GM12892 (cell line): ENCODE results near the gene CIB1.

Experiments
- DNase-seq: peaks from one replicate; pipeline ENCODE4 v3.0.0; 2011; ENCODE audit not compliant: insufficient read length
- FAIRE-seq: peaks from 2 replicates; lab custom pipeline; 2011; peaks lifted over from hg19 to GRCh38; lab: Jason Lieb, UNC
- POLR2A ChIP-seq: IDR thresholded peaks from 2 replicates; pipeline ENCODE4 v1.6.1; 2011; ENCODE audit warnings: low read depth, low read length, control low read depth
- POLR2AphosphoS5 ChIP-seq: IDR thresholded peaks from 2 replicates; pipeline ENCODE4 v1.6.1; 2011; ENCODE audit warnings: low read depth, low read length, control low read depth
- TAF1 ChIP-seq: IDR thresholded peaks from 2 replicates; pipeline ENCODE4 v1.6.1; 2011; ENCODE audit warnings: low read depth, mild to moderate bottlenecking, control low read depth, low read length, borderline replicate concordance

Gene CIB1

GRCh38 chr15:90234096-90234988 lies 601 bp upstream of the CIB1 start, which contains the start of gene GDPGP1:
Gene GDPGP1 (plus strand): TSS chr15:90234209. CDS start chr15:90240909, 6,700 bp downstream.
- FAIRE-seq = peak; percentile 94
- DNase-seq = no peak
- TF ChIP-seq POLR2A = peak; percentile 86
- TF ChIP-seq TAF1 = no peak; the same call in 1 of the 2 replicates
- TF ChIP-seq POLR2AphosphoS5 = peak; percentile 77

- FAIRE-seq = no peak
- no peak for TF ChIP-seq TAF1
- no peak for DNase-seq
These were observed 777 bp downstream of the CIB1 start for GRCh38 chr15:90232941-90233386.

DNA sequence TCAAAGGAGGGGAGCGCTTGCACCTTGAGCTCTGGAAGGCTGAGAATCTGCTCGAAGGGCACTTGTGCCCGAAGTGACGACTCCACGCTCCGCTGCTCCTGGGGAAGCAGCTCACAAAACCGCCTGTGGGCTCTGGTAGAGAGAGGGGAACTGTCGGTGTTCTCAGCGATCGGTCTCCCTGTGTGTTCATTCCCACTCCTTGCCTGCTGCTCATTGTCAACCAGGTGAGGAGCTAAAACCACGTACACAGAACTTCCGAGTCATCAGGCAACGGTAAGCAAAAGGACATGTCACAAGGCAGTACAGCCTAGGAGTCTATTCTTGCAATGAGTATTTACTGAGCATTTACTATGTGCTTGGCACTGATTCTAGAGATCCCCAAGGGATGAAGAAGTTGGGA lies 1.5 kb downstream of the CIB1 start:
- TF ChIP-seq POLR2A = no peak
- no peak for TF ChIP-seq TAF1
- TF ChIP-seq POLR2AphosphoS5 = no peak
- no peak for FAIRE-seq
- DNase-seq = no peak

GRCh38 chr15:90231028-90232017 lies 2.4 kb downstream of the CIB1 start:
- TF ChIP-seq TAF1 = peak; percentile 11; the same call in 1 of the 2 replicates
- peak; percentile 57; the same call in 1 of the 2 replicates for TF ChIP-seq POLR2A
- TF ChIP-seq POLR2AphosphoS5 = peak; percentile 39; the same call in 1 of the 2 replicates
- DNase-seq = peak; percentile 57
- no peak for FAIRE-seq

DNA sequence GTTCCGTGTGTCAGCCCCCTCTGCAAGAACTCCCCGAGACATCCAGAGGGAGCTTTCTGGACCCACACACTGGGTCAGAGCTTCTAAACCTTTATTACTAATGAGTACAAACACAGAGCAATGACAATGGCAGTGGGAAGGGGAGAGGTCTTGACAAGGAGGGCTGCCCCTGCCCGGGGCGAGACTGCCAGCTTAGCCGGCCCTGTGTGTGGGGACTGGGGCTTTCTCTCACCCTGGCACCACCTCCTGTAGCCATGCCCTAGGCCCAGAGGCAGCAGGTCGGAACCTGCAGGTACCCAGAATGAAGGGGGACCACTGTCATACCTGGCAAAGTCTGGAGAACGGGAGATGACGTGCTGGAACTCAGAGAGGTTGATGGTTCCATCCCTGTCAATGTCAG lies 3.1 kb downstream of the CIB1 start:
- FAIRE-seq (no peak), DNase-seq (no peak)
- no peak for TF ChIP-seq POLR2A
- no peak for TF ChIP-seq TAF1
- TF ChIP-seq POLR2AphosphoS5 = no peak

GRCh38 chr15:90230071-90230494 lies 3.7 kb downstream of the CIB1 start:
- TF ChIP-seq POLR2A (no peak), POLR2AphosphoS5 (no peak), TAF1 (no peak)
- DNase-seq (no peak), FAIRE-seq (no peak)

DNA sequence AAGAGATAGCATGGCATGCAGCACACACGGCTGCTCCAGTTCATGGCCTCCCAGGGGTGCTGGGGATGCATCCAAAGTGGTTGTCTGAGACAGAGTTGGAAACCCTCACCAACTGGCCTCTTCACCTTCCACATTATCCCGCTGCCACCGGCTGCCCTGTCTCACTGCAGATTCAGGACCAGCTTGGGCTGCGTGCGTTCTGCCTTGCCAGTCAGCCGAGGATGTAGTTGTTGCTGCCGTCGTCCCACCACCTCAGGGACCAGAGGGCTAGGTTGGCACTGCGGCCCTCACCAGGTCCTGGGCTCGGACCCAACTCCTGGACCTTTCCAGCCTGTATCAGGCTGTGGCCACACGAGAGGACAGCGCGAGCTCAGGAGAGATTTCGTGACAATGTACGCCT lies 4.8 kb downstream of the CIB1 start:
- no peak for DNase-seq
- TF ChIP-seq TAF1 (no peak), POLR2AphosphoS5 (peak; percentile 37; the same call in 1 of the 2 replicates), POLR2A (no peak; the same call in 1 of the 2 replicates)
- no peak for FAIRE-seq

DNA sequence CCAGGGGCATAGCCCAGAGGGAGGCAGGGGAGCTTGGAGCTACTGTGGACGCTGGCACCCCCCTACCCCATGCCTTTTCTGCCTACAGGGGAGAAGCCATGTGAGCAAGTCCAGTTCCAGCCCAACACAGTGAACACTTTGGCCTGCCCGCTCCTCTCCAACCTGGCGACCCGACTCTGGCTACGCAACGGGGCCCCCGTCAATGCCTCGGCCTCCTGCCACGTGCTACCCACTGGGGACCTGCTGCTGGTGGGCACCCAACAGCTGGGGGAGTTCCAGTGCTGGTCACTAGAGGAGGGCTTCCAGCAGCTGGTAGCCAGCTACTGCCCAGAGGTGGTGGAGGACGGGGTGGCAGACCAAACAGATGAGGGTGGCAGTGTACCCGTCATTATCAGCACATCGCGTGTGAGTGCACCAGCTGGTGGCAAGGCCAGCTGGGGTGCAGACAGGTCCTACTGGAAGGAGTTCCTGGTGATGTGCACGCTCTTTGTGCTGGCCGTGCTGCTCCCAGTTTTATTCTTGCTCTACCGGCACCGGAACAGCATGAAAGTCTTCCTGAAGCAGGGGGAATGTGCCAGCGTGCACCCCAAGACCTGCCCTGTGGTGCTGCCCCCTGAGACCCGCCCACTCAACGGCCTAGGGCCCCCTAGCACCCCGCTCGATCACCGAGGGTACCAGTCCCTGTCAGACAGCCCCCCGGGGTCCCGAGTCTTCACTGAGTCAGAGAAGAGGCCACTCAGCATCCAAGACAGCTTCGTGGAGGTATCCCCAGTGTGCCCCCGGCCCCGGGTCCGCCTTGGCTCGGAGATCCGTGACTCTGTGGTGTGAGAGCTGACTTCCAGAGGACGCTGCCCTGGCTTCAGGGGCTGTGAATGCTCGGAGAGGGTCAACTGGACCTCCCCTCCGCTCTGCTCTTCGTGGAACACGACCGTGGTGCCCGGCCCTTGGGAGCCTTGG lies 5.6 kb downstream of the CIB1 start:
- FAIRE-seq = no peak
- no peak for TF ChIP-seq TAF1
- TF ChIP-seq POLR2AphosphoS5 = no peak
- no peak for TF ChIP-seq POLR2A
- no peak for DNase-seq

DNA sequence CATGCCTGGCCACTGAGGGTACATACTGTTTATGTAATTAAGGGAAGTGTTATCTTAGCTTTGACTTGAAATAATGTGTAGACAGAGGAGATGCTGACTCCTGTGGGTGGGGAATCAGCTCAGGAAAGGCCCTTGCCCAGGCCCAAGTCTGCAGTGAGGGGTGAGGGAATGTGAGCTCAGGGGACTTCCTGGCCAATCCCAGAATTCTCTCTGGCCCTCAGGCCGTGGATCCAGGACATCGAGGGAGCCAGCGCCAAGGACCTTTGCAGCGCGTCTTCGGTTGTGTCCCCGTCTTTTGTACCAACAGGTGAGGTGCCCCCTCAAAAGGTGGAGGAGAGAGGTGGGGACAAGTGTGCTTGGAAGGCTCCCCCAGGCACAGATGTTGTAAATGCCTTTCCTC lies 6.4 kb downstream of the CIB1 start:
- FAIRE-seq = no peak

DNA sequence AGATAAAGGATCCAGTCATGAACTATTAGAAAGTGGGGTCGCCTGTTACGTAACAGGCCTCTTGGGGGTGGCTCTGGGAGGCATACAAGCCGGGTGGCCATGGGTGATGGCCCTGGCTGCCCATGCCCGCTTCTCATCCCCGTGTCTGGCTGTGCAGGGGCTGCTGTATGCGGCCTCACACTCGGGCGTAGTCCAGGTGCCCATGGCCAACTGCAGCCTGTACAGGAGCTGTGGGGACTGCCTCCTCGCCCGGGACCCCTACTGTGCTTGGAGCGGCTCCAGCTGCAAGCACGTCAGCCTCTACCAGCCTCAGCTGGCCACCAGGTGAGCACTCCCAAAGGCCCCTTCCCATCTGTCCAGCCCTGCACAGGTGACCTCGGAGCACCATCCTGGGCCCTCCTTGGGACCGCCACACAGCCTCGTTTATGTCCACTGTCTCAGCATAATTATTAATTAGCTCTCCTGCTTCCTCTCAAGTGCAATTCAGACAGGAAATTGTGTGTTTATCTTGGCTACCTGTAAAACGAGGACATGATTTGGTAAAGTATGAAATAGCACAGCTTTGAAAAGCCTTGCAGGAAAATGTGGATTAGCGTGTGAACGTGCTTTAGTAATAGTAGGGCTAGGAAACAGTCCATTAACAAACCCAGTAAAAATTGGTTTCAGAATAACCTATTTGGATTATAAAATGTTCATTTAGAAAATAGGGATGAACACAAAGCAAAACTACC lies 8.1 kb downstream of the CIB1 start:
- FAIRE-seq (no peak), DNase-seq (no peak)
- no peak for TF ChIP-seq POLR2A
- no peak for TF ChIP-seq TAF1
- no peak for TF ChIP-seq POLR2AphosphoS5

More for the DNA sequence above, 6.4 kb downstream of the CIB1 start:
- no peak for TF ChIP-seq TAF1
- no peak for DNase-seq
